H1 (cell line): Measurements from ENCODE around the gene TEDC1. TPM values are rescaled to one million over a fixed set of nuclear protein-coding genes. Genes with fewer than 3 reads are reported as not detected.
A peak's percentile ranks its signal among the peaks of the same experiment; 100 is the strongest.

Experiments used
- CTCF ChIA-PET: fragments of 300-600 bp; sonication (Branson Sonifier 250); formaldehyde crosslinking; loops from one replicate; lab custom pipeline; 2021; ENCODE audit not compliant: partially characterized antibody; lab: Charles Lee
- POLR2A ChIA-PET: fragments of 300-600 bp; sonication (Branson Sonifier 250); formaldehyde crosslinking; loops from one replicate; lab custom pipeline; 2021; ENCODE audit warnings: inconsistent platforms; ENCODE audit not compliant: partially characterized antibody; lab: Charles Lee
- DNase-seq, 2 experiments: peaks; one replicate each; pipeline versions ENCODE4 v3.0.0 to v3.0.0-alpha.2; 2010 to 2022; ENCODE audit warnings: low spot score in 2 of 2, low read depth in 1 of 2, mixed read lengths in 1 of 2
- FAIRE-seq: peaks from 2 replicates; lab custom pipeline; 2011; peaks lifted over from hg19 to GRCh38; lab: Jason Lieb, UNC
- H2AFZ ChIP-seq: 2 replicates; pipeline ENCODE4 v1.8.1; 2012; ENCODE audit warnings: low read length, inconsistent platforms
- H2AK5ac ChIP-seq: 2 replicates; pipeline ENCODE4 v1.6.1; 2013; ENCODE audit warnings: low read depth, low read length
- H2BK120ac ChIP-seq: replicated peaks from 2 replicates; pipeline ENCODE3; 2013; ENCODE audit warnings: low read depth, low read length, inconsistent platforms
- H2BK12ac ChIP-seq: 2 replicates; pipeline ENCODE4 v1.6.1; 2013; ENCODE audit warnings: low read depth, low read length
- H2BK15ac ChIP-seq: 2 replicates; pipeline ENCODE4 v1.6.1; 2013; ENCODE audit warnings: low read length
- H2BK20ac ChIP-seq: 2 replicates; pipeline ENCODE4 v1.6.1; 2013; ENCODE audit warnings: low read length
- H2BK5ac ChIP-seq: 2 replicates; pipeline ENCODE4 v1.6.1; 2013; ENCODE audit warnings: low read depth, low read length
- H3K14ac ChIP-seq: 2 replicates; pipeline ENCODE4 v1.6.1; 2013; ENCODE audit warnings: inconsistent platforms; ENCODE audit not compliant: insufficient read length
- H3K18ac ChIP-seq: 2 replicates; pipeline ENCODE4 v1.6.1; 2013; ENCODE audit warnings: low read length; ENCODE audit errors: extremely low read depth
- H3K23ac ChIP-seq: 2 replicates; pipeline ENCODE4 v1.6.1; 2013; ENCODE audit warnings: inconsistent platforms; ENCODE audit not compliant: insufficient read length
- H3K23me2 ChIP-seq: 2 replicates; pipeline ENCODE4 v1.6.1; 2013; ENCODE audit warnings: low read depth, low read length
- H3K27ac ChIP-seq: 2 replicates; pipeline ENCODE4 v1.6.1; 2011; ENCODE audit warnings: low read depth, low read length, inconsistent platforms
- H3K27me3 ChIP-seq, 4 experiments: replicated peaks in 1 of 4; 1 replicate in 1 of 4; 2 replicates in 3 of 4; pipeline versions ENCODE4 v1.6.1 to v1.8.1; 2011 to 2013; ENCODE audit warnings: low read length in 3 of 4, mild to moderate bottlenecking in 3 of 4, inconsistent platforms in 2 of 4, mixed read lengths in 2 of 4, moderate library complexity in 1 of 4; ENCODE audit not compliant: control insufficient read depth in 3 of 4, insufficient read depth in 3 of 4; ENCODE audit errors: extremely low read depth in 1 of 4
- H3K36me3 ChIP-seq, 4 experiments: 2 replicates each; pipeline versions ENCODE4 v1.6.1 to v1.8.1; 2011 to 2013; ENCODE audit warnings: mild to moderate bottlenecking in 4 of 4, low read length in 3 of 4, moderate library complexity in 2 of 4, control low read depth in 1 of 4, inconsistent platforms in 1 of 4; ENCODE audit not compliant: insufficient read depth in 4 of 4, control insufficient read depth in 2 of 4
- H3K4ac ChIP-seq: replicated peaks from 2 replicates; pipeline ENCODE3; 2013; ENCODE audit warnings: low read length, low read depth, mixed read lengths, inconsistent platforms; ENCODE audit not compliant: insufficient read length
- H3K4me1 ChIP-seq, 4 experiments: replicated peaks in 1 of 4; 1 replicate in 1 of 4; 2 replicates in 3 of 4; pipeline versions ENCODE4 v1.6.1 to v1.8.1; 2011 to 2013; ENCODE audit warnings: low read length in 3 of 4, inconsistent platforms in 2 of 4, mixed read lengths in 1 of 4; ENCODE audit not compliant: insufficient read depth in 4 of 4, control insufficient read depth in 3 of 4
- H3K4me2 ChIP-seq, 2 experiments: 2 replicates each; pipeline versions ENCODE4 v1.6.1 to v1.8.1; 2011 to 2013; ENCODE audit warnings: low read depth in 2 of 2, low read length in 2 of 2, control low read depth in 1 of 2, inconsistent platforms in 1 of 2, mild to moderate bottlenecking in 1 of 2; ENCODE audit not compliant: insufficient read depth in 1 of 2
- H3K4me3 ChIP-seq, 4 experiments: fragments of 200-600, 300-600 bp in 1 of 4; sonication (generic), shearing (Covaris generic), sonication (Bioruptor Twin) in 1 of 4; 2 replicates each; pipeline versions ENCODE4 v1.5.1 to v1.8.1; 2011 to 2016; ENCODE audit warnings: low read length in 4 of 4, low read depth in 3 of 4, control low read depth in 2 of 4, inconsistent platforms in 2 of 4, mild to moderate bottlenecking in 2 of 4, mixed read lengths in 1 of 4, moderate library complexity in 1 of 4; ENCODE audit not compliant: insufficient read depth in 2 of 4; ENCODE audit errors: extremely low read depth in 1 of 4
- H3K56ac ChIP-seq: replicated peaks from 2 replicates; pipeline ENCODE3; 2013; ENCODE audit warnings: low read depth, mild to moderate bottlenecking, mixed read lengths, low read length, inconsistent platforms; ENCODE audit not compliant: insufficient read length
- H3K79me1 ChIP-seq: 2 replicates; pipeline ENCODE4 v1.6.1; 2013; ENCODE audit warnings: low read depth, low read length, control low read depth
- H3K79me2 ChIP-seq, 2 experiments: 2 replicates each; pipeline versions ENCODE4 v1.6.1 to v1.8.1; 2012 to 2013; ENCODE audit warnings: low read length in 2 of 2, mild to moderate bottlenecking in 2 of 2, inconsistent platforms in 1 of 2; ENCODE audit not compliant: insufficient read depth in 2 of 2, control insufficient read depth in 1 of 2
- H3K9ac ChIP-seq, 4 experiments: replicated peaks in 1 of 4; 1 replicate in 1 of 4; 2 replicates in 3 of 4; pipeline versions ENCODE4 v1.6.1 to v1.8.1; 2011 to 2013; ENCODE audit warnings: low read depth in 3 of 4, low read length in 3 of 4, control low read depth in 2 of 4, mild to moderate bottlenecking in 2 of 4, moderate library complexity in 2 of 4, inconsistent platforms in 1 of 4; ENCODE audit errors: extremely low read depth in 1 of 4
- H3K9me3 ChIP-seq, 2 experiments: 2 replicates each; pipeline versions ENCODE4 v1.6.1 to v1.8.1; 2012 to 2013; ENCODE audit warnings: mild to moderate bottlenecking in 2 of 2, moderate library complexity in 2 of 2, control low read depth in 1 of 2, inconsistent platforms in 1 of 2, low read depth in 1 of 2, low read length in 1 of 2, mixed read lengths in 1 of 2; ENCODE audit not compliant: insufficient read depth in 2 of 2
- H4K20me1 ChIP-seq, 2 experiments: replicated peaks in 1 of 2; 2 replicates each; pipeline versions ENCODE3 to v1.8.1; 2011 to 2013; ENCODE audit warnings: inconsistent platforms in 2 of 2, low read length in 2 of 2, mild to moderate bottlenecking in 1 of 2; ENCODE audit not compliant: insufficient read depth in 2 of 2, control insufficient read depth in 1 of 2
- H4K5ac ChIP-seq: 2 replicates; pipeline ENCODE4 v1.6.1; 2013; ENCODE audit warnings: low read length, low read depth, mixed read lengths, inconsistent platforms; ENCODE audit not compliant: insufficient read length
- H4K8ac ChIP-seq: 2 replicates; pipeline ENCODE4 v1.8.0; 2013; ENCODE audit warnings: mild to moderate bottlenecking, moderate library complexity, low read length, inconsistent platforms; ENCODE audit not compliant: insufficient read depth; ENCODE audit errors: extremely low read depth
- H4K91ac ChIP-seq: replicated peaks from 2 replicates; pipeline ENCODE3; 2013; ENCODE audit warnings: low read length, mixed read lengths, inconsistent platforms; ENCODE audit not compliant: insufficient read length
- GABPA ChIP-seq: IDR thresholded peaks from 2 replicates; pipeline ENCODE4 v1.6.1; 2011; ENCODE audit warnings: mild to moderate bottlenecking, low read length, moderate library complexity, borderline replicate concordance; ENCODE audit not compliant: insufficient read depth
- RAD21 ChIP-seq, 2 experiments: IDR thresholded peaks in 1 of 2; conservative IDR thresholded peaks in 1 of 2; 2 replicates each; pipeline ENCODE4 v1.6.1; 2011; ENCODE audit warnings: low read depth in 2 of 2, low read length in 2 of 2, improper control_type of control experiment in 1 of 2, inconsistent platforms in 1 of 2, mild to moderate bottlenecking in 1 of 2, moderate library complexity in 1 of 2
- RFX5 ChIP-seq: IDR thresholded peaks from 2 replicates; pipeline ENCODE4 v1.6.1; 2011; ENCODE audit warnings: low read depth, low read length, improper control_type of control experiment, borderline replicate concordance
- WGBS, 2 experiments: shearing (Covaris generic) in 1 of 2; methylation state at CpG; one replicate each; pipeline versions ENCODE4 v1.1.6 to v1.1.7; 2013 to 2015; ENCODE audit warnings: low lambda C conversion rate in 2 of 2, mixed read lengths in 2 of 2, inconsistent platforms in 1 of 2, low coverage in 1 of 2, missing lambda C conversion rate in 1 of 2; ENCODE audit not compliant: insufficient replicate concordance in 2 of 2, insufficient coverage in 1 of 2, insufficient read length in 1 of 2; ENCODE audit errors: extremely low coverage in 1 of 2, missing lambda C conversion rate in 1 of 2; 5-methylcytosine and 5-hydroxymethylcytosine counted together
- polyA plus RNA-seq, 7 experiments: library from polyadenylated mRNA; depleted of rRNA in 3 of 7; stranded (reverse) in 5 of 7; unstranded in 2 of 7; fragments of >200 nt in 5 of 7; fragments of 200-250 nt in 2 of 7; gene quantifications; 1 replicate in 5 of 7; 2 replicates in 1 of 7; 4 replicates in 1 of 7; pipeline versions ENCODE4 v1.2.1 to v1.2.3, GENCODE V29; 2011 to 2013; ENCODE audit warnings: missing spikeins in 2 of 7, mixed read lengths in 2 of 7
- total RNA-seq: library from RNA; stranded (reverse); fragmentation: NEBNext Ultra II Directional; extraction: Animal tissue kit (Norgen Biotek cat#: 25700); gene quantifications from 2 replicates; pipeline ENCODE4 v1.2.1, GENCODE V29; 2021
- TF ChIP-seq, protein P1 (sequence below), 3 experiments: IDR thresholded peaks; 1 replicate in 2 of 3; 2 replicates in 1 of 3; pipeline versions ENCODE4 v1.5.1 to v1.6.1; 2011; ENCODE audit warnings: low read length in 3 of 3, mild to moderate bottlenecking in 3 of 3, inconsistent platforms in 2 of 3, low read depth in 1 of 3, moderate library complexity in 1 of 3; ENCODE audit not compliant: insufficient read depth in 1 of 3; ENCODE audit errors: control extremely low read depth in 1 of 3

TEDC1 gene
- total and polyA plus RNA-seq, 2 of the 8 experiments (the other 6 are each of a cell fraction or from before 2014, with no cell fraction given) = 5.6 to 14.8 TPM

DNA sequence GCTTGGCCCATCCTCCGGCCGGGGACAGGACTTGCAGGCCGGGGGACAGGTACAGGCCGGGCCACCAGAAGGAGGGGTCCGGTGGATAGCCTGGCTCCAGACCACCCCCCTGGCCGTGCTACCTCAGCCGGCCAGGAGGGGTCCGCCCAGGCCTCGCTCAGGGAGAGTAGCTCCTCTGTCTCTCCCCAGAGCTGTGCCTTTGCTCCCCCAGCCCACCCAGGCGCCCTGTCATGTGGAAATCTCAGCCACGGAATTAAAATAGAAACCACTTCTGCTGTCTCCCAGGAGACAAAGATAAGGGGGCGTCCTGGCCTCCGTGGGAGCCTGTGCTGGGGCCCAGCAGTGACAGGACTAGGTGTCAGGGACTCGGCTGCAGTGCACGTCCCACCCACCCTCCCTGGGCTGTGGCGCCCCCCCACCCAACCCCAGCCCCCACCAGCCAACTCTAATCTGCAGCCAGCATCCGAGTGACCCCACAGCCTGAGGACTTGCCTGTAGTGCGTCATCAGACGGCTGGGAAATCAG is 19.7 kb upstream of the TEDC1 start:
- H4K8ac ChIP-seq = no peak overlapping the region
- no peak overlapping the region for H2BK12ac ChIP-seq
- no peak overlapping the region for H2BK120ac ChIP-seq
- no peak overlapping the region for H2AK5ac ChIP-seq
- no peak overlapping the region for H3K27ac ChIP-seq
- ChIA-PET CTCF (interaction anchor here (0.6 to 5.3 kb wide), 31 partner anchors 9 to 1751 kb away, joined by 3 to 70 read pairs (median 4); partner anchors contain the start of gene CRIP1), POLR2A (interaction anchor here (0.9 to 4.2 kb wide), 8 partner anchors 10 to 56 kb away, joined by 3 to 21 read pairs (median 4); no protein-coding TSS in a partner anchor)
- no peak overlapping the region for H4K5ac ChIP-seq
- H4K91ac ChIP-seq = no peak overlapping the region
- peak in 1 of 2 experiments; percentile 76 for DNase-seq
- no peak for FAIRE-seq
- peaks cover 14 to 23% (median 17%) of the 10 kb centered on the region in 4 experiments; a peak in 6 of 7 replicates for H3K27me3 ChIP-seq
- no peak overlapping the region for H2AFZ ChIP-seq
- no peak overlapping the region for H3K4me3 ChIP-seq
- no peak overlapping the region for H3K9ac ChIP-seq
- H3K23me2 ChIP-seq = peaks cover 14% of the 10 kb centered on the region; the same call in 1 of the 2 replicates
- no peak overlapping the region for H3K56ac ChIP-seq
- H3K4ac ChIP-seq = no peak overlapping the region
- H3K4me2 ChIP-seq = no peak overlapping the region
- TF ChIP-seq, protein P1, sequence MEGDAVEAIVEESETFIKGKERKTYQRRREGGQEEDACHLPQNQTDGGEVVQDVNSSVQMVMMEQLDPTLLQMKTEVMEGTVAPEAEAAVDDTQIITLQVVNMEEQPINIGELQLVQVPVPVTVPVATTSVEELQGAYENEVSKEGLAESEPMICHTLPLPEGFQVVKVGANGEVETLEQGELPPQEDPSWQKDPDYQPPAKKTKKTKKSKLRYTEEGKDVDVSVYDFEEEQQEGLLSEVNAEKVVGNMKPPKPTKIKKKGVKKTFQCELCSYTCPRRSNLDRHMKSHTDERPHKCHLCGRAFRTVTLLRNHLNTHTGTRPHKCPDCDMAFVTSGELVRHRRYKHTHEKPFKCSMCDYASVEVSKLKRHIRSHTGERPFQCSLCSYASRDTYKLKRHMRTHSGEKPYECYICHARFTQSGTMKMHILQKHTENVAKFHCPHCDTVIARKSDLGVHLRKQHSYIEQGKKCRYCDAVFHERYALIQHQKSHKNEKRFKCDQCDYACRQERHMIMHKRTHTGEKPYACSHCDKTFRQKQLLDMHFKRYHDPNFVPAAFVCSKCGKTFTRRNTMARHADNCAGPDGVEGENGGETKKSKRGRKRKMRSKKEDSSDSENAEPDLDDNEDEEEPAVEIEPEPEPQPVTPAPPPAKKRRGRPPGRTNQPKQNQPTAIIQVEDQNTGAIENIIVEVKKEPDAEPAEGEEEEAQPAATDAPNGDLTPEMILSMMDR (IDR thresholded peaks at IDR 0.05; ENCODE audit: control extremely low read depth in 1 of 3, insufficient read depth in 1 of 3, low read depth in 1 of 3, low read length in 3 of 3) = peak in 2 of 3 experiments; percentile 47 to 51; a peak in 3 of 4 replicates
- TF ChIP-seq GABPA (no peak), RAD21 (IDR thresholded peaks at IDR 0.05 in 1 of 2, conservative IDR thresholded peaks at IDR 0.05 in 1 of 2; ENCODE audit: low read depth in 2 of 2, low read length in 2 of 2) (peak; percentile 20 to 43; a peak in 3 of 4 replicates), RFX5 (no peak)
- H2BK15ac ChIP-seq = no peak overlapping the region
- no peak overlapping the region for H2BK20ac ChIP-seq
- WGBS, 2 experiments = 75% methylated on average over 15 of the region's 19 CpGs; no CpG with 5 or more reads in 1 of the 2 experiments
- peaks cover 0 to 30% (median 5%) of the 10 kb centered on the region in 4 experiments; a peak in 5 of 8 replicates for H3K36me3 ChIP-seq
- H3K18ac ChIP-seq = no peak overlapping the region
- H3K79me2 ChIP-seq = no peaks in the 10 kb centered on the region
- H3K23ac ChIP-seq = no peak overlapping the region
- no peak overlapping the region for H2BK5ac ChIP-seq
- H4K20me1 ChIP-seq = peaks cover 9 to 33% of the 10 kb centered on the region in 2 experiments
- no peaks in the 10 kb centered on the region for H3K9me3 ChIP-seq
- no peak overlapping the region for H3K14ac ChIP-seq
- H3K79me1 ChIP-seq = no peaks in the 10 kb centered on the region
- peaks cover 0 to 26% (median 14%) of the 10 kb centered on the region in 4 experiments; a peak in 6 of 7 replicates for H3K4me1 ChIP-seq
